Measurements from ENCODE around the gene SLC1A7.

- no peak for TF ChIP-seq EP300 (IDR thresholded peaks at IDR 0.05)
- TF ChIP-seq POLR2AphosphoS5 (IDR thresholded peaks at IDR 0.05): no peak
- TF ChIP-seq POLR2A (IDR thresholded peaks at IDR 0.05; ENCODE audit: low read depth): no peak
Observed at GRCh38 chr1:53093778-53094532, 48.5 kb downstream of the SLC1A7 start.

All from esophagus muscularis mucosa (tissue), 3 donors.